Measurements from ENCODE around the gene FCER1G.

DNA sequence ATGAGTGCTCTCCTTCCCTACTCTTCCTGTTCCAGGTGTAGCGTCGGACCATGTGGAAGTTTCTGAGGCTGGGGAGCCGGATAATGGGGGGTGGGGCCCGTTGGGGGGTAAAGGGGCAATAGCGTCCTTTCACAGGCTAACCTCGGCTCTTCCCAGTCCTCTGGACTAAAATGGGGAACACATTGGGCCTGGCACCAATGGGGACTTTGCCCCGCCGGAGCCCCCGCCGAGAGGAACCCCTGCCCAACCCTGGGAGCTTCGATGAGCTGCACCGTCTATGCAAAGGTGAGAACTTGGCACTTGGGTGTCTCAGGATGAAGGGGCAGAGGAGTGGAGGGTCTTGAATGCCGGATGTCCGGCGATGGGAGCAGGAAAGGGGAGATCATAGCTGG lies 11.2 kb downstream of the FCER1G start:
- TF ChIP-seq, protein P1, sequence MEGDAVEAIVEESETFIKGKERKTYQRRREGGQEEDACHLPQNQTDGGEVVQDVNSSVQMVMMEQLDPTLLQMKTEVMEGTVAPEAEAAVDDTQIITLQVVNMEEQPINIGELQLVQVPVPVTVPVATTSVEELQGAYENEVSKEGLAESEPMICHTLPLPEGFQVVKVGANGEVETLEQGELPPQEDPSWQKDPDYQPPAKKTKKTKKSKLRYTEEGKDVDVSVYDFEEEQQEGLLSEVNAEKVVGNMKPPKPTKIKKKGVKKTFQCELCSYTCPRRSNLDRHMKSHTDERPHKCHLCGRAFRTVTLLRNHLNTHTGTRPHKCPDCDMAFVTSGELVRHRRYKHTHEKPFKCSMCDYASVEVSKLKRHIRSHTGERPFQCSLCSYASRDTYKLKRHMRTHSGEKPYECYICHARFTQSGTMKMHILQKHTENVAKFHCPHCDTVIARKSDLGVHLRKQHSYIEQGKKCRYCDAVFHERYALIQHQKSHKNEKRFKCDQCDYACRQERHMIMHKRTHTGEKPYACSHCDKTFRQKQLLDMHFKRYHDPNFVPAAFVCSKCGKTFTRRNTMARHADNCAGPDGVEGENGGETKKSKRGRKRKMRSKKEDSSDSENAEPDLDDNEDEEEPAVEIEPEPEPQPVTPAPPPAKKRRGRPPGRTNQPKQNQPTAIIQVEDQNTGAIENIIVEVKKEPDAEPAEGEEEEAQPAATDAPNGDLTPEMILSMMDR (conservative IDR thresholded peaks at IDR 0.05; ENCODE audit: low read depth, low read length): no peak
- no peak for TF ChIP-seq EZH2phosphoT487 (IDR thresholded peaks at IDR 0.05; ENCODE audit: borderline replicate concordance, low read length)
